Measurements from ENCODE around the gene EPHA2.

GRCh38 chr1:16124377-16125087 lies 31.3 kb downstream of the EPHA2 start:
- TF ChIP-seq CTCF (IDR thresholded peaks at IDR 0.05) (no peak), POLR2AphosphoS5 (IDR thresholded peaks at IDR 0.05; ENCODE audit: low read depth, low read length) (peak; percentile 35; the same call in 1 of the 2 replicates), REST (IDR thresholded peaks at IDR 0.05; ENCODE audit: insufficient read depth in 1 of 2, low read depth in 2 of 2, low read length in 1 of 2) (no peak), SIN3A (IDR thresholded peaks at IDR 0.05; ENCODE audit: borderline replicate concordance, insufficient read depth, low read depth, low read length) (no peak), TCF7L2 (IDR thresholded peaks at IDR 0.05; ENCODE audit: low read depth, low read length) (no peak)
